B cell (primary cell): ENCODE results near the gene ALOX5AP. TPM values are rescaled to one million over a fixed set of nuclear protein-coding genes. Genes with fewer than 3 reads are reported as not detected.

ENCODE experiments used
- ATAC-seq: fragments of 200-7000 bp; cut with Tn5 transposase; one replicate; pipeline ENCODE4 v1.10.0; 2021; ENCODE audit warnings: low read depth, mild to moderate bottlenecking, moderate number of reproducible peaks, moderate library complexity
- CTCF ChIA-PET: fragments of 350-600 bp; sonication (Branson Sonifier 250); formaldehyde crosslinking; loops from one replicate; lab custom pipeline; 2021; ENCODE audit warnings: antibody characterized with exemption, inconsistent platforms; lab: Charles Lee
- POLR2A ChIA-PET: fragments of 350-600 bp; sonication (Branson Sonifier 250); formaldehyde crosslinking; loops from one replicate; lab custom pipeline; 2021; ENCODE audit warnings: antibody characterized with exemption; lab: Charles Lee
- DNase-seq: peaks from one replicate; pipeline ENCODE4 v3.0.0; 2013
- H2AFZ ChIP-seq: 2 replicates; pipeline ENCODE4 v1.6.1; 2012; ENCODE audit warnings: mild to moderate bottlenecking, low read depth, low read length; ENCODE audit not compliant: insufficient read depth, poor library complexity, severe bottlenecking
- H3K27ac ChIP-seq, 2 donors: 1 replicate in 1 of 2; 2 replicates in 1 of 2; pipeline ENCODE4 v1.5.1; 2012 to 2013; ENCODE audit warnings: low read length in 2 of 2, mild to moderate bottlenecking in 2 of 2, moderate library complexity in 1 of 2
- H3K27me3 ChIP-seq, 4 experiments: fragments of 200-600 bp in 1 of 4; sonication (generic) in 1 of 4; replicated peaks in 1 of 4; 1 replicate in 2 of 4; 2 replicates in 2 of 4; pipeline versions ENCODE4 v1.6.1 to v1.7.0; 2013 to 2016; ENCODE audit warnings: low read length in 3 of 4, mild to moderate bottlenecking in 2 of 4, mixed read lengths in 1 of 4, moderate library complexity in 1 of 4; ENCODE audit not compliant: insufficient read depth in 4 of 4, control insufficient read depth in 3 of 4; ENCODE audit errors: control extremely low read depth in 1 of 4
- H3K36me3 ChIP-seq, 2 experiments: replicated peaks in 1 of 2; 1 replicate in 1 of 2; 2 replicates in 1 of 2; pipeline versions ENCODE4 v1.6.1 to v1.7.1; 2013; ENCODE audit warnings: low read length in 1 of 2; ENCODE audit not compliant: insufficient read depth in 2 of 2, control insufficient read depth in 1 of 2; ENCODE audit errors: control extremely low read depth in 1 of 2, extremely low read depth in 1 of 2
- H3K4me1 ChIP-seq, 2 donors: fragments of 200-600 bp in 1 of 2; sonication (generic) in 1 of 2; 1 replicate in 1 of 2; 2 replicates in 1 of 2; pipeline versions ENCODE4 v1.5.1 to v1.6.1; 2013 to 2017; ENCODE audit warnings: low read length in 2 of 2; ENCODE audit not compliant: control insufficient read depth in 2 of 2, insufficient read depth in 2 of 2
- H3K4me2 ChIP-seq: replicated peaks from 2 replicates; pipeline ENCODE3; 2012; ENCODE audit warnings: mild to moderate bottlenecking, low read depth, low read length; ENCODE audit not compliant: poor library complexity, severe bottlenecking
- H3K4me3 ChIP-seq, 5 experiments: fragments of 200-600 bp in 1 of 5; sonication (generic) in 1 of 5; 1 replicate in 3 of 5; 2 replicates in 2 of 5; pipeline versions ENCODE4 v1.5.1 to v1.7.0; 2011 to 2016; ENCODE audit warnings: low read length in 4 of 5, mild to moderate bottlenecking in 4 of 5, low read depth in 2 of 5, control low read depth in 1 of 5, moderate library complexity in 1 of 5; ENCODE audit not compliant: insufficient read depth in 1 of 5; ENCODE audit errors: control extremely low read depth in 1 of 5, extremely low read depth in 1 of 5
- H3K79me2 ChIP-seq: fragments of 200-600 bp; sonication (generic); one replicate; pipeline ENCODE4 v1.6.0; 2016; ENCODE audit warnings: low read length; ENCODE audit not compliant: control insufficient read depth, insufficient read depth
- H3K9ac ChIP-seq: fragments of 200-600 bp; sonication (generic); 2 replicates; pipeline ENCODE4 v1.6.1; 2017; ENCODE audit warnings: mild to moderate bottlenecking, low read length, moderate library complexity
- H3K9me3 ChIP-seq, 3 donors: one replicate each; pipeline versions ENCODE4 v1.6.1 to v1.7.1; 2013; ENCODE audit warnings: low read length in 2 of 3; ENCODE audit not compliant: control insufficient read depth in 2 of 3, insufficient read depth in 1 of 3; ENCODE audit errors: control extremely low read depth in 1 of 3
- H4K20me1 ChIP-seq: 2 replicates; pipeline ENCODE4 v1.6.0; 2012; ENCODE audit warnings: mild to moderate bottlenecking, low read length; ENCODE audit not compliant: insufficient read depth, control insufficient read depth, poor library complexity, severe bottlenecking
- H3K27ac Mint-ChIP-seq: one replicate; pipeline ENCODE4 v1.8.0; 2021; ENCODE audit warnings: mixed read lengths
- H3K27me3 Mint-ChIP-seq: one replicate; pipeline ENCODE4 v1.8.0; 2021; ENCODE audit warnings: mixed read lengths
- H3K4me1 Mint-ChIP-seq: one replicate; pipeline ENCODE4 v1.8.0; 2021; ENCODE audit warnings: mixed read lengths
- H3K4me3 Mint-ChIP-seq: one replicate; pipeline ENCODE4 v1.8.0; 2021; ENCODE audit warnings: mixed read lengths
- H3K9me3 Mint-ChIP-seq: one replicate; pipeline ENCODE4 v1.8.0; 2022; ENCODE audit warnings: mixed read lengths; ENCODE audit not compliant: insufficient read depth
- EZH2 ChIP-seq: IDR thresholded peaks from 2 replicates; pipeline ENCODE4 v1.6.1; 2012; ENCODE audit warnings: borderline replicate concordance, low read depth, mild to moderate bottlenecking, moderate library complexity, low read length; ENCODE audit not compliant: insufficient read depth, poor library complexity, severe bottlenecking
- WGBS: methylation state at CpG from one replicate; pipeline ENCODE4 v1.1.5; 2013; ENCODE audit warnings: missing lambda C conversion rate; ENCODE audit not compliant: insufficient coverage; 5-methylcytosine and 5-hydroxymethylcytosine counted together
- intact Hi-C: fragments of 100-400 bp; cut with micrococcal nuclease; formaldehyde crosslinking; loops from one replicate; pipeline ENCODE4 v1.10.0; 2022
- polyA plus RNA-seq: library from polyadenylated mRNA; depleted of rRNA; stranded (reverse); fragments of >200 nt; gene quantifications from 2 replicates; pipeline ENCODE4 v1.2.3, GENCODE V29; 2012
- total RNA-seq, 2 donors: library from RNA; stranded (reverse); fragments of 120-200 nt in 1 of 2; gene quantifications; 1 replicate in 1 of 2; 2 replicates in 1 of 2; pipeline versions ENCODE4 v1.2.3 to v1.2.4, GENCODE V29; 2013 to 2022
- TF ChIP-seq, protein P1 (sequence below): fragments of 200-600 bp; IDR thresholded peaks from one replicate; pipeline ENCODE4 v1.8.0; 2022; ENCODE audit warnings: antibody characterized with exemption, mild to moderate bottlenecking

The ALOX5AP gene
- total and polyA plus RNA-seq, 2 donors (not counting 1 experiment from before 2014, with no cell fraction given), result 81.4 to 87.5 TPM

DNA sequence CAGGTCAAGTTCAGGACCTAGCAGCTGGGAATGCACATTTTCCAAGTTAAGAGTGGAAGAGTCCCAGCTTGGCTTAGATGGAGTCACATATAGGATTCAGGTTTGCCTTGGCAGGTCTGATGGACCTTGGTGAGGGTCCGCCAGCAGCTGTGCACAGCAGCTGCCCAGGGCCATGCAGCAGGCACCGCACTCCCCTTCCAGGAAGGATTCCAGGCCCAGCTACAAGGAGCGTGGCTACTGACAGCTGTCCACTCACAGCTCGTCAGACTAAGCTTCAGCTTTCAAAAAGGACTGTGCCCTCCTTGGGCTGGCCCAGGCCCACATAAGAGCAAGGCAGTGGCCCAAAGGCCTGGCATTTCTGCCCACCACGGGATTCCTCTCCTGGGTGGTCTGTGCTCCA is 68.4 kb downstream of the ALOX5AP start:
- no peak overlapping the region for H3K27ac Mint-ChIP-seq
- DNase-seq (no peak), ATAC-seq (no peak)
- Histone ChIP-seq H3K4me2 (no peak overlapping the region), H3K27ac (no peak overlapping the region), H3K27me3 (peaks cover 0 to 8% (median 0%) of the 10 kb centered on the region in 4 experiments), H3K4me3 (no peak overlapping the region), H3K4me1 (peaks cover 8 to 9% of the 10 kb centered on the region in 2 donors), H4K20me1 (no peaks in the 10 kb centered on the region), H3K79me2 (no peaks in the 10 kb centered on the region), H2AFZ (no peak overlapping the region), H3K9ac (no peak overlapping the region), H3K9me3 (peaks cover 0 to 3% (median 0%) of the 10 kb centered on the region in 3 donors), H3K36me3 (no peaks in the 10 kb centered on the region)
- H3K4me3 Mint-ChIP-seq, result peak overlapping the region; percentile 80
- ChIA-PET CTCF (interaction anchor here (0.9 to 3.0 kb wide), 30 partner anchors 9 to 677 kb away, joined by 3 to 28 read pairs (median 4); no protein-coding TSS in a partner anchor), POLR2A (no interaction called here)
- H3K27me3 Mint-ChIP-seq, result no peaks in the 10 kb centered on the region
- intact Hi-C loops, result loop anchor here (1.0 to 10.0 kb wide), 10 partner anchors 61 to 671 kb away; partner anchors contain the start of gene USPL1
- H3K4me1 Mint-ChIP-seq, result peaks cover 11% of the 10 kb centered on the region
- TF ChIP-seq, protein P1, sequence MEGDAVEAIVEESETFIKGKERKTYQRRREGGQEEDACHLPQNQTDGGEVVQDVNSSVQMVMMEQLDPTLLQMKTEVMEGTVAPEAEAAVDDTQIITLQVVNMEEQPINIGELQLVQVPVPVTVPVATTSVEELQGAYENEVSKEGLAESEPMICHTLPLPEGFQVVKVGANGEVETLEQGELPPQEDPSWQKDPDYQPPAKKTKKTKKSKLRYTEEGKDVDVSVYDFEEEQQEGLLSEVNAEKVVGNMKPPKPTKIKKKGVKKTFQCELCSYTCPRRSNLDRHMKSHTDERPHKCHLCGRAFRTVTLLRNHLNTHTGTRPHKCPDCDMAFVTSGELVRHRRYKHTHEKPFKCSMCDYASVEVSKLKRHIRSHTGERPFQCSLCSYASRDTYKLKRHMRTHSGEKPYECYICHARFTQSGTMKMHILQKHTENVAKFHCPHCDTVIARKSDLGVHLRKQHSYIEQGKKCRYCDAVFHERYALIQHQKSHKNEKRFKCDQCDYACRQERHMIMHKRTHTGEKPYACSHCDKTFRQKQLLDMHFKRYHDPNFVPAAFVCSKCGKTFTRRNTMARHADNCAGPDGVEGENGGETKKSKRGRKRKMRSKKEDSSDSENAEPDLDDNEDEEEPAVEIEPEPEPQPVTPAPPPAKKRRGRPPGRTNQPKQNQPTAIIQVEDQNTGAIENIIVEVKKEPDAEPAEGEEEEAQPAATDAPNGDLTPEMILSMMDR, result no peak
- TF ChIP-seq EZH2, result no peak
- 99% methylated on average over 5 of the region's 5 CpGs for WGBS
- no peaks in the 10 kb centered on the region for H3K9me3 Mint-ChIP-seq

DNA sequence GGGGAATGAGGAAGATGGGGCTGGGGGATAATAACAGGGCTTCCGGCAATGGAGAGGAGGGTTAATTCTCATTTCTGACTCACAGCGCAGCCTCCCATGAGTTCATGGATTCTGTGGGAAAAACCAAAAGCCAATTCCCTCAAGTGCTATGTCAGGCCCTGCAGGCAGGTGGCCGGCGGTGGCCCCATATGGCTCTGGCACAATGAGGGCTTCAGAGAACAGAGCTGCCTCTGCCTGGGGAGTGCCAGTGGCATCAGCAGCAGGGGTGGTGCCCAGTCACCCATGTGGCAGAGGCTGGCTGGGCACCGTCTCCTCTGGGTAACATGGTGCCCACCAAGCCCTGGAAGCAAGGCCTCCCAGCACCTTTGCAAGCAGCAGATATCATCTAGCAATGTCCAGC is 69.1 kb downstream of the ALOX5AP start:
- H3K4me1 Mint-ChIP-seq, result peaks cover 11% of the 10 kb centered on the region
- H3K27me3 Mint-ChIP-seq, result no peaks in the 10 kb centered on the region
- 100% methylated on average over 4 of the region's 5 CpGs for WGBS
- CTCF ChIA-PET, result interaction anchor here (0.7 to 3.0 kb wide), 11 partner anchors 9 to 672 kb away, joined by 3 to 28 read pairs (median 4); no protein-coding TSS in a partner anchor
- Histone ChIP-seq H3K27ac (no peak overlapping the region), H3K4me3 (no peak overlapping the region), H3K9me3 (peaks cover 0 to 3% (median 0%) of the 10 kb centered on the region in 3 donors), H2AFZ (no peak overlapping the region), H3K27me3 (peaks cover 0 to 8% (median 0%) of the 10 kb centered on the region in 4 experiments), H3K4me1 (peaks cover 8 to 9% of the 10 kb centered on the region in 2 donors), H3K79me2 (no peaks in the 10 kb centered on the region), H3K9ac (no peak overlapping the region), H3K36me3 (no peaks in the 10 kb centered on the region), H3K4me2 (no peak overlapping the region), H4K20me1 (no peaks in the 10 kb centered on the region)
- no peak for ATAC-seq
- TF ChIP-seq, protein P1, result no peak
- TF ChIP-seq EZH2, result no peak
- no peak overlapping the region for H3K27ac Mint-ChIP-seq
- intact Hi-C loops, result loop anchor here (5.0 to 10.0 kb wide), 4 partner anchors 62 to 547 kb away; no protein-coding TSS in a partner anchor
- POLR2A ChIA-PET, result no interaction called here
- no peak overlapping the region for H3K4me3 Mint-ChIP-seq
- no peak for DNase-seq
- H3K9me3 Mint-ChIP-seq, result no peaks in the 10 kb centered on the region
